ENCODE results near the gene MOV10L1. TPM values are rescaled to one million over a fixed set of nuclear protein-coding genes. Genes with fewer than 3 reads are reported as not detected.

The MOV10L1 gene
- total and polyA plus RNA-seq, 9 of the 15 experiments (the other 6 are each of a cell fraction or from before 2014, with no cell fraction given) = 0.06 to 0.43 (median 0.15) TPM

GRCh38 chr22:50101870-50102565 is 12.2 kb downstream of the MOV10L1 start (continued):
- TF ChIP-seq ATF2 (CRISPR knock-in tag; IDR thresholded peaks at IDR 0.05) = no peak

GRCh38 chr22:50102946-50103345 is 13.1 kb downstream of the MOV10L1 start:
- ATAC-seq (peak; percentile 70), FAIRE-seq (peak; percentile 6), DNase-seq (ENCODE audit: extremely low read depth in 1 of 4, low spot score in 3 of 4) (peak; percentile 47 to 57 (median 52))
- H3K27me3 ChIP-seq (ENCODE audit: control insufficient read depth in 2 of 2, insufficient read depth in 2 of 2, low read length in 2 of 2) = no peaks in the 10 kb centered on the region
- no peak overlapping the region for H3K4me2 ChIP-seq (ENCODE audit: insufficient read depth, low read length)
- H3K4me3 ChIP-seq = no peak overlapping the region
- POLR2A ChIA-PET = interaction anchor here (1.4 to 4.3 kb wide), 2 partner anchors 14 to 18 kb away, joined by 4 to 26 read pairs; partner anchors contain the start of gene MLC1
- H3K79me2 ChIP-seq (ENCODE audit: control insufficient read depth, insufficient read depth, low read length) = no peaks in the 10 kb centered on the region
- no peaks in the 10 kb centered on the region for H3K36me3 ChIP-seq (ENCODE audit: control insufficient read depth, insufficient read depth, low read length)
- in situ Hi-C loops (cut with MboI) (no loop called here), intact Hi-C loops (cut with micrococcal nuclease) (no loop called here)
- no peaks in the 10 kb centered on the region for H3K9me1 ChIP-seq (ENCODE audit: control insufficient read depth, insufficient read depth, low read length)
- peak overlapping the region in 1 of 2 experiments; percentile 9; a peak in 1 of 4 replicates for H3K9ac ChIP-seq (ENCODE audit: insufficient read depth in 1 of 2, low read depth in 2 of 2, low read length in 2 of 2)
- H3K9me3 ChIP-seq (replicated peaks; ENCODE audit: control insufficient read depth, insufficient read depth, low read depth, low read length) = no peaks in the 10 kb centered on the region
- H2AFZ ChIP-seq (ENCODE audit: low read depth, low read length) = peak overlapping the region; percentile 93
- BruUV-seq (replicated peaks) = no TSS peak
- no peaks in the 10 kb centered on the region for H4K20me1 ChIP-seq (replicated peaks; ENCODE audit: control insufficient read depth, insufficient read depth, low read length)
- peaks cover 16 to 18% of the 10 kb centered on the region in 2 experiments; a peak in 3 of 5 replicates for H3K4me1 ChIP-seq (replicated peaks in 1 of 2; ENCODE audit: control insufficient read depth in 2 of 2, insufficient read depth in 2 of 2, low read length in 2 of 2)
- CTCF ChIA-PET (ENCODE audit: low intra/inter-chr PET ratio) = no interaction called here
- 23% methylated on average over 6 of the region's 11 CpGs for WGBS (ENCODE audit: insufficient coverage, low coverage, missing lambda C conversion rate)
- no peak overlapping the region for H3K27ac ChIP-seq (ENCODE audit: extremely low read depth, low read depth, low read length)
- TF ChIP-seq RAD21 (CRISPR knock-in tag; conservative IDR thresholded peaks at IDR 0.05 in 1 of 2, IDR thresholded peaks at IDR 0.05 in 1 of 2) (peak in 1 of 2 experiments; percentile 36; a peak in 1 of 4 replicates), ZNF165 (CRISPR knock-in tag; IDR thresholded peaks at IDR 0.05; ENCODE audit: borderline replicate concordance) (no peak), RBFOX2 (IDR thresholded peaks at IDR 0.05; ENCODE audit: low read depth, low read length) (peak; percentile 37; the same call in 1 of the 2 replicates), BRCA1 (IDR thresholded peaks at IDR 0.05) (no peak), BRCA1 (CRISPR knock-in tag; IDR thresholded peaks at IDR 0.05) (no peak), ZNF431 (CRISPR knock-in tag; IDR thresholded peaks at IDR 0.05) (peak; percentile 47; the same call in 1 of the 2 replicates), ZNF592 (IDR thresholded peaks at IDR 0.05) (peak; percentile 87), ZBTB11 (CRISPR knock-in tag; IDR thresholded peaks at IDR 0.05) (no peak)

All from K562 (cell line).